ENCODE results near the gene LBHD2.
"Not testable (repeated sequence)": the region's sequence is repeated elsewhere in the genome, so short reads cannot be mapped to it uniquely, and the experiment has no call there.

The LBHD2 gene

DNA sequence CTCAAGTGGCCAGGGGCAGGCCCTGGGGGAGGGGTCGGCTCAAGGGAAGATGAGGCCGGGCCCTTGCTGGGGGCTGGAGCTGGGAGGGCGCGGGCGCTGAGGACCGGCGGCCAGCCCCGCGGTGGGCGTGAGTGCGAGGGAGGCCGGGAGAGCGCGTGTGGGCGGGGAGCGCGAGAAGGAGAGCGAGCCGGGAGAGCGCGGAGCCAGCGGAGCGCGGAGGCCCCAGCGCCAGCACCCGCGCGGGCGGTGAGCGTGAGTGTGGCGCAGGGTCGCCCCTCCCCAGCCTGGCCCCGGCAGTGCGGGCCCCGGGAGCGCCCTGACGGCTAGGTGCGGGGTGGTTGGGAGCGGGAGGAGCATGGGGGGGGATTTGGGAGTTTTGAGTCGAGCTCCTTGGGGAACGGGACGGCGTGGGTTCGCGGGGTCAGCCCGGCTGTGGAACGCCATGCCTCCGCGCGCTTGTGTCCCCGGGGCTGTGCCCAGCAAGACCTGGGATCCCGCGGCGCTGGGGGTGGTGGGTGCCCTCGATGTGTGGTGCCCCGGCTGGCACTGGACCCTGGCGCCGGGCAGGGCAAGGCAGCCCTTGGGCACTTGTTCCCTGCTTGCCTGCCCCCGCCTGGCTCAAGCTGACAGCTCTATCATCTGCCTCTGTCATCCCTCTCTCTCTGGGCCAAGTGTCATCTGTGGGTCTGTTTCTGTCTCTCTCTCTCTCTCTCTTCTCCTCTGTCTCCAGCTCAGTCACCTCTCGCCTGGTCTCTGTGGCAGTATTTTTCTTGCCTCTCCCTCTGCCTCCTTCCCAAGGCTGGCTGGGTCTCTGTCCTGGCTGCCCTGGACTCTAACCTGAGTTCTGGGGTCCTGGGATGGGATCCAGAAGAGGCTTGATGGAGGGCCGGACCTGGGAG is at the start of gene LBHD2:
LBHD2 (plus strand) TSS at position 190 of the 899 bp plus-strand sequence. CDS start 1,803 bp downstream, outside the sequence.
- DNase-seq (ENCODE audit: low read depth, low spot score) = no peak
- no peak within 1 kb of the TSS for H3K27ac ChIP-seq

DNA sequence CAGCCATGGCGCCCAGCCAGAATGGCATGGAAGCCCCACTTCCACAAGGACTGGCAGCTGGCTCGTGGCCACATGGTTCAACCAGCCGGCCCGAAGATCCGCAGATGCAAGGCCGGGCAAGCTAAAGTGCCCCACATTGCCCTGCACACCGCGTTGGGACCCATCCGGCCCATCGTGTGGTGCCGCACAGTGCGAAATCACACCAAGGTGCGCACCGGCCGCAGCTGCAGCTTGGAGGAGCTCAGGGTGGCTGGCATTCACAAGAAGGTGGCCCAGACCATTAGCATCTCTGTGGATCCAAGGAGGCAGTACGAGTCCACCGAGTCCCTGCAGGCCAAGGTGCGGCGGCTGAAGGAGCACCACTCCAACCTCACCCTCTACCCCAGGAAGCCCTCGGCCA is 42.5 kb upstream of the LBHD2 start:
- no peak overlapping the region for H3K27ac ChIP-seq
- DNase-seq (ENCODE audit: low read depth, low spot score) = no peak

DNA sequence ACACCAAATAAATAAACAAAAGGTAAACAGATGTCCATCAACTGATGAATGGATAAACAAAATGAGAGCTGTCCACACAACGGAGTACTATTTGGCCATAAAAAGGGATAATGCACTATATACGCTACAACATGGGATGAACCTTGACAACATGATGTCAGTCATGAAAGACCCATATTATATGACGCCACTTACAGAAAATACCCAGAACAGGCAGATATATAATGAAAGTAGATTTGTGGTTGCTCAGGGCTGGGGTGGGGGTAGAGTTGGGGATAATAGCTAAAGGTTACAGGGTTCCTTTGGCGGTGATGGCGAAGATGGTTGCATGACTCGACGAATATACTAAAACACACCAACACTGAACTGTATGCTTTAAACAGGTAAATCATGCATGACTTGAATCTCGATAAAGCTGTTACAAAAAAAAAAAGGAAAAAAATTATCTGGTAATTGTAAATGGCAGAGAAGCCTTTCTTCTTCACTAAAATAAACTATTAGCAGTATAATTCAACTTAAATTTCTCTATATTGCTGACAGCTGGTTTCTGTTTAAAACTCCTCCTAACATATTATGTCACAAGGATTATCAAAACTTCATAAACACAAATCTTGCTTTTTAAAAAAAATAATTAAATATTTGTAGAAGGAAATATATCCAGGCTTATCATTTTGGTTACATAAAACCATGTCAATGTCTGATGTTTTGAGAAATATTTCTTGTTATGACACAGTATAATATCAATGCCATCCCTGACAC is 40.6 kb upstream of the LBHD2 start:
- DNase-seq (ENCODE audit: low read depth, low spot score) = no peak
- no peak overlapping the region for H3K27ac ChIP-seq

DNA sequence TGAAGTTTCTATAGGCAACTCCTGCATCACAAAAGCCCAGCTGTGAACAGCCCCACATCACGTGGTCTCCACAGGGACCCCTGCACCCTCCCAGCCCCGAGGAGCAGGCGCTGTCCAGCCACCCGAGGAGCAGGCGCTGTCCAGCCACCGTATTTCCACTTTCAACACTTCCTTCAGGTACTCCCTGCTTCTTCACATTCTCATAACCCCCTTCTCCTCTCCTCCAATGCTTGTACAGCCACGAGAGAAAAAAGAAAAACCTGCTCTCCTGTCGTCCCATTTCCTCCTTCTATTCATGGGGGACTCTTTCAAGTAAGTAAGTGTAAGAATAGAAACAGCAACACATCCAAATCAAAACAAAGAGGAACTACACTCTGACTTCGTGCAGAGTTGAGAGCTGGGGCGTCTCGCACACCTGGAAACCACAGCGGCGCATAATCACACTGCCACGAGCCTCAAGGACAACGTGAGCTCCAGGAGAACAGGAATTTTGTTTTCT is 38.6 kb upstream of the LBHD2 start:
- no peak overlapping the region for H3K27ac ChIP-seq
- DNase-seq (ENCODE audit: low read depth, low spot score) = no peak

DNA sequence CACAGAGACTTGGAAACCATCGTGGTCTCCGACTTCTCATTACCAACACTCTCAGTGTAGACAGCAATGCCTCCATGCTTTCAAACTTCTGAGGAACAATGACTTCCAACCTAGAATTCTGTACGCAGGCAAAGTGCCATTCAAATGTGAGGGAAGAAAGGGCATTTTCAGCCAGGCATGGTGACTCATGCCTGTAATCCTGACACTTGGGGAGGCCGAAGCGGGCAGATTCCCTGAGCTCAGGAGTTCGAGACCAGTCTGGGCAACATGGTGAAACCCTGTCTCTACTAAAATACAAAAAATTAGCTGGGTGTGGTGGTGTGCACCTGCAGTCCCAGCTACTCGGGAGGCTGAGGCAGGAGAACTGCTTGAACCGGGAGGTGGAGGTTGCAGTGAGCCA is 36.6 kb upstream of the LBHD2 start:
- DNase-seq (ENCODE audit: low read depth, low spot score); H3K27ac ChIP-seq: not testable (repeated sequence)

DNA sequence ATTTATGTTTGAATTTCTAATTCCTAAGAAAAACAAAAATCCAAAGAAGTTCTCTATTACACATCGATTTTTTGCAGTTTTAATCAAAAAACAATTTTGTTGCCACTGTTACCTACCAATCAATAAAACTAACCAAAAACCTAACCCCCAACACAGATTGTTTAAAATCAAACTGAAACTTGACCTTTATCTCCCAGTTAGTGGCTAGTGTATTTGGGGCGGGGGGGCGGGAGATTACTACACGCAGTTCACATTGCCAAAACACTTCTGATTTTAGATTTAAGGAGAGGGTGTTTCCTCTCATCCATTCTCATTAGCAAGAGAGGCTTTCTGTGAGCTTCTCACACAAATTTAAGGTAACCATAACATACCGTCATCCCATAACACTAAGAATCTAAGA is 33.1 kb upstream of the LBHD2 start:
- no peak for DNase-seq (ENCODE audit: low read depth, low spot score)
- no peak overlapping the region for H3K27ac ChIP-seq

DNA sequence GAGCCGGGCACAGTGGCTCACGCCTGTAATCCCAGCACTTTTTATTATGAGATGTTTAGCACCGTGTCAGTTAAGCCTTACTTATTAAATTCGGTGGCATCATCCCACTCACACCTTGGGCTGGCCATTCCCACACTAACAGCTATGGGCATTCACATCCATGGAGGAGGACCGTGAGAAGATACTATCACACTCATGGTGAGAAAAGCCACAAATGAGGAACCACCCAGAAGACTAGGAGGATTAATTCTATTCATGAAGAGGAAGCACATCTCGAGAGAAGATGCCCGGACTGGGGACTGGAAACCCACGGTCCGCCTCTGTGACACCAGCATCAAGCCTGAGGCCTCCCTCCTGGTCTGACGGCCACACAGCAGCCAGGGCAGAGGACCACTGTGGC is 31.6 kb upstream of the LBHD2 start:
- DNase-seq (ENCODE audit: low read depth, low spot score) = no peak

DNA sequence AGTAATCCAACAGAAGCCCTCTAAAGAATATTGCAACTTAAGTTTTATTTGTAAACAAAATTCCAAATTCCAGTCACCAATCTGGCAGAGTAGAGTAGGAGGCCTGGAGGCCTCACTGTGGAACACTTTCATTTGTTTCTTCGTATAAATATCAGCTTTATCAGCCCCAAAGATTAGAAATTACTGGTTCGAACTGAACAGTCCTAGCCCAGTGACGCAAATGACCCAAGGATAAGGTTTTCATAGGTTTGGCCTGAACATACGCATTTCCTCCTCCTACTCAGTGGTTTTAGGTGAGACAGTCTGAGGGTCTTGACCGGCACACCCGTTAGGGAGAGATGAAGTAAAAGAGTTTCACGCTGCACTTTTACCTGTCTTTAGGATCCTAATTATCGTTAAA is 28.3 kb upstream of the LBHD2 start:
- H3K27ac ChIP-seq = peak overlapping the region; percentile 88
- no peak for DNase-seq (ENCODE audit: low read depth, low spot score)

More for the DNA sequence above, 31.6 kb upstream of the LBHD2 start:
- H3K27ac ChIP-seq = no peak overlapping the region

DNA sequence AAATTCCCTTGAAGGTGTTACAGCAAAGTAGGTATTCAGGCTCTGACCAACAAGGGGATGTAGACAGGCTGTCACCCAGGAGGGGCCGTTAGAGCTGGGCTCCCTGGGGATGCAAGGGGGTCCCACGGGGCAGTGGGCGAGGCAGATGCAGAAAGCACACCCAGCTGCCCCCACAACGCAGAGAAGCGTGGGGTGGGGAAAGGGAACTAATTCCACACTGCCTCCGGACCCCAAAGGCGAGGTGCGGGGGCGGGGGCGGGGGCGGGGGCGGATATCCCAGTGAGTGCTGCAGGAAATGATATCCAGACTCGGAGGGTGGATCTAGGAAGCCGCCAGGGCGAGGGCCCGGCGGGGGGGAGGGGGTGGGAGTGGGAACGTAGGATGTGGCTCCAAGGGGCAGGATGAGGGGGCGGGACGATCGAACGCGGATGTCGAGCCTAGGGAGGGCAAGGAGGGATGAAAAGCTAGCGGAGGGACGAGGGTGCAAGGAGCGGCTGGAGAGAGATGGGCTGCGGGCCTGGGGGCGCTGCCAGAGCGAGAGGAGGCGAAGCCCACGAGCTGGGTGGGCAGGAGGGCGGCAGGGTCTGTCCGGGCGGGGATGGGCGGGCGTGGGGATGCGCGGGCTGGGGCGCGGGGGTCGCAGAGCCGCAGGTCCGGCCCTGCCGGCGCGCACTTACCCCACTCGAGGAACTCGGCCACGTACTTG is 27.5 kb upstream of the LBHD2 start:
- peak overlapping the region; percentile 88 for H3K27ac ChIP-seq
- DNase-seq (ENCODE audit: low read depth, low spot score) = no peak

DNA sequence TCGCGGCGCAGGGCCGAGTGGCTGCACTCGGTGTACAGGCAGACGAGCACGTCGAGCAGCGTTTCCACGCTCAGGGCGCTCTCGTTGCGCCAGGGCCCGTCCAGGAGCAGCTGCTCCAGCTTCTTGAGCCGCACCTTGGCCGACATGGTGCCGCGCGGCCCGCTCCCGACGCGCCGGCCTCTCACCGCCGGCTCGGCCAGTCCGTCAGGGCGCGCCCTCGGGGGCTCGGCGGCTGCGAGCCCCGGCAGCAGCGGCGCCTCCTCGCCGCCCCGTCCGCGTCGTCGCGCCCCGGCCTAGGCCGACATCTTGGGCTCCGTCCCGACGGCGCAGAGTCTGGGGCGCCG is 27.0 kb upstream of the LBHD2 start:
- peak overlapping the region; percentile 88 for H3K27ac ChIP-seq

DNA sequence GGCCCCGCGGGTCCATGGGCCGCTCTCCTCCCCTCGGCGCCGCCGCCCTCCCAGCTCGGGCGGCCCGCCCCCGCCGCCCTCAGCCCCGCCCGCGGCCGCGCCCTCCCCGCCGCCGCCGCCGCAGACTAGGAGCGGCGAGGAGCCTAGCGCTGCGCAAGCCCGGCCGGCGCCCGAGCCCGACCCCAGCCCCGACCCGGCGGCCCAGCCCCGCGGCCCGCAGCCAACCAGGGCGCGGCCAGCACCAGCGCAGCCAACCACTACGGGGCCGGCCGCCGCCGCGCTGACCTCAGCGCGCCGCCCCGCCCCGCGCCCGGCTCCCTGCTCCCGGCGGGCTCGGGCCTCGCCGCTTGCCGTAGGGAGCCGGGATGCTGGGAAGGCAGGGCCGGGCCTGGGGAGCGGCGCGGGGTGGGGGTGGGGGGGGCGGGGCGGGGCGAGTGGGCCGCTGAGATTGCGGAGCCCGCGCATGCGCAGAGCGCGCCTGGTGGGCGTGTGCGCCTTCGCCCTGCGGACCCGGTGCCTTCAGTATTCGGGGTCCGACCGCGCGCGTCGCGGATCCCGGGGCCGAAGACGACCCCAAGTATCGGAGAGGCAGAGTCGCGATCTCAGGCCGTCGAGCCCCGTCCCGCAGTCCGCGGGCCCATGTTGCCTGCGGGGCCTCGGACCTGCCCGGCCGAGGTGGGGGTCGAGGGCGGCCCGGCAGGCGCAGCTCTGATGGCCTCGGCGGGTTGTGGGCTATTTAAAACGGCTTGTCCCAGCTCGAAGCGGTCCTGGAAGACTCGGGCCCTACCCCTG is 26.4 kb upstream of the LBHD2 start, which contains the start of gene CDC42BPB:
CDC42BPB (minus strand) TSS at position 178 of the 792 bp plus-strand sequence. CDS start 376 bp downstream, outside the sequence.
- DNase-seq (ENCODE audit: low read depth, low spot score) = peak; percentile 55
- H3K27ac ChIP-seq = peak within 1 kb of the TSS; percentile 88

More for the DNA sequence above, 27.0 kb upstream of the LBHD2 start:
- DNase-seq (ENCODE audit: low read depth, low spot score) = no peak

DNA sequence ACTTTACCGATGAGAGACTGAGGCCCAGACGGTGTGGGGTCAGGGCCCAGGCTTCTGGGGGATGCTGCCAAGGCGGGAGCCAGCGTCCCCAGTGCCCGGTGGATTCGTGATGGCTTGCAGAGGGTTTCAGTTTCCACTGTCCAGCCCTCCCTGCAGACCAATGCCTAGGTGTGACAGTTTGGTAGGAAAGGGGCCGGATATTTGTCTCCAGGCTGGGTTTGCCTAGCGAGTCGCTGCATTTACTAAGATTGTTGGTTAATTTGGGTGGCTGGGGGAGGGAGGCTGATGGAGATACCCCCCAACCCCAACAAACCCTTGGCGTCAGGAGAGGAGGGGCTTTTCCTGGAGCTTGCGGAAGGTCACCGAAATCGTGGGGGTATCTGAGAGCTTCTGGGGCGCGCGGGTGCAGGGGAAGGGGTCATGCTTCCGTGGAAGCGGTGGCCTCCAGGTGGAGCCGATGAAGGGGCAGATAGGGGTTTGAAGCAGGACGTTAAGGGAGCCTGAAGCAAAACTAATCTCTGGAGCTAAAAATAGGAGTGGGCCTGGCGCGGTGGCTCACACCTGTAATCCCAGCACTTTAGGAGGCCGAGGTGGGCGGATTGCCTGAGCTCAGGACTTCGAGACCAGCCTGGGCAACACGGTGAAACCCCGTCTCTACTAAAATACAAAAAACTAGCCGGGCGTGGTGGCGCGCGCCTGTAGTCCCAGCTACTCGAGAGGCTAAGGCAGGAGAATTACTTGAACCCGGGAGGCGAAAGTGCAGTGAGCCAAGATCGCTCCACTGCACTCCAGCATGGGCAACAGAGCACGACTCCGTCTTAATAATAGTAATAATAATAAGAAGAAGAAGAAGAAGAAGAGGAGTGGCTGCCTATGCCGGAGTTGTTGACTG is 25.6 kb upstream of the LBHD2 start:
- no peak for DNase-seq (ENCODE audit: low read depth, low spot score)
- H3K27ac ChIP-seq = peak overlapping the region; percentile 88

DNA sequence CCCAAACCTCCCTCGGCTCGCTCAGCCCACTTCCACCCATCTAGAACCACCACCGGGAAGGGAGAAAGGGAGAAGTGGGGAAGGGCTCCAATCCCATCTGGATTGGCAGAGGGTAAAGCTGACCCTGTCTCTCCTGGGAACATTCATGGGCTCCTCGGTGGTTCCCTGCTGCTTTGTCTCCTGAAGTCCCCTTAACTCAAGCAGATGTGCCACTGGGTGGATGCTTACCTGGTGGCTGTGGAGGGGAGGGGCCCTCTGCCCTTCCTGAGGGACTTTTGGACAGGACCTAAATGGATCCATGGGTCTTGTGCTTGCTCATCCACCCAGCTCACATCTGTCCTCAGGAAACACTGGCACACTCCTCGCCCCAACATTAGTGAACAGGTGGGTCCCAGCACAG is 24.5 kb upstream of the LBHD2 start:
- no peak overlapping the region for H3K27ac ChIP-seq
- no peak for DNase-seq (ENCODE audit: low read depth, low spot score)

DNA sequence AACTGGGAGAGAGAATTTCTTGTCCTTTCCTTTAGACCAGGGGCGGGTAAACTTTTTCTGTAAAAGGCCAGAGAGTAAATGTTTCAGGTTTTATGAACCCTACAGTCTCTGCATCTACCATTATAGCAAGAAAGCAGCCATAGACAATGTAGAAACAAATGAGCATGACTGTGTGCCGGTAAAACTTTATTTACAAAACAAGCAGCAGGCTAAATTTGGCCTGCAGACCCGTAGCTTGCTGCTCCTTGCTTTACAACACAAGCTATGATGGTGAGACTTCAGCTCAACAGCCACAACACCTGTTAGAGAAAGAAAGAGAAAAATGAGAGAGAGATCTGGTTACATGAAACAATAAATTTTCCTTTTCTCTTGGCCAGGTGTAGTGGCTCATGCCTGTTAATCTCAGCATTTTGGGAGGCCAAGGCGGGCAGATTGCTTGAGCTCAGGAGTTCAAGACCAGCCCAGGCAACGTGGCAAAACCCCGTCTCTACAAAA is 22.5 kb upstream of the LBHD2 start:
- H3K27ac ChIP-seq = no peak overlapping the region
- DNase-seq (ENCODE audit: low read depth, low spot score) = no peak

DNA sequence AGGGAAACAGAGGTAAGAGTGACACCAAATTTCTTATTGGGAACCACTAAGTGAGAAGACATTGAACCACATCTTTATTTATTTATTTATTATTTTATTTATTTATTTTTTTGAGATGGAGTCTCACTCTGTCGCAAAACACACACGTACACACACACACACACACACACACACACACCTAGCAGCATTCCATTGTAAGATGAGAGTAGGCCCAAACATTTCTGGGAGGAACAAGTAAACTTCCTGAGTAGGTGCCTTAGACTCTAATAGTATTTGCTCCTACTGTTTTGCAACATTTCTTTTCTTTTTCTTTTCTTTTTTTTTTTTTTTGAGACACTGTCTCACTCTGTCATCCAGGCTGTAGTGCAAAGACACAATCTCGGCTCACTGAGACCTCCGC is 19.6 kb upstream of the LBHD2 start:
- DNase-seq (ENCODE audit: low read depth, low spot score) = no peak
- peak overlapping the region; percentile 93 for H3K27ac ChIP-seq

DNA sequence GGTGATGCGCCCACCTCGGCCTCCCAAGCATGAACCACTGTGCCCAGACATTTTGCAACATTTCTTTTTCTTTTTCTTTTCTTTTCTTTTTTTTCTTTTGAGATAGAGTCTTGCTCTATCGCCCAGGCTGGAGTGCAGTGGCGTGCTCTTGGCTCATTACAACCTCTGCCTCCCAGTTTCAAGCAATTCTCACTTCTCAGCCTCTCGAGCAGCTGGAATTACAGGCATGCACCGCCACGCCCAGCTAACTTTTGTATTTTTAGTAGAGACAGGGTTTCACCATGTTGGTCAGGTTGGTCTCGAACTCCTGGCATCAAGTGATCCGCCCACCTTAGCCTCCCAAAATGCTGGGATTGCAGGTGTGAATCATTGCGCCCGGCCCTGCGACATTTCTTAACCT is 19.0 kb upstream of the LBHD2 start:
- H3K27ac ChIP-seq = peak overlapping the region; percentile 93
- no peak for DNase-seq (ENCODE audit: low read depth, low spot score)

DNA sequence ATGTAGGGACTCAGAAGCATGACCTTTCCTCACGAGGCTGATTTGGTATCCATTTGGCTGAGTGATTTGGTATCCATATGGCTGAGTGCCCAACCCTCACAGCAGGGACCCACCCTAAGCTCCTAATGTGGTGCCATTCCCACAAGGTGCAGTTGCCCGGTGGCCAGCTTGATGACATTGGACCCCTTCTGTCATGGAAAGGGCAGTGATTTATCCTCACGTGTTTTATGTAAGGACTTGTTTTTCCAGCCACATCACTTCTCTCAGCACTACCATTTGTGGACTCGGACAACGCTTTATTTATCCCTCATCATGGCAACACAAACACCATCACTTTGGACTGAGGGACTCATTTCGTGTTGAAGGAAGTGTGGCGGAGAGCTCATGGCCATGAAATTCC is 18.1 kb upstream of the LBHD2 start:
- H3K27ac ChIP-seq = peak overlapping the region; percentile 93
- no peak for DNase-seq (ENCODE audit: low read depth, low spot score)

DNA sequence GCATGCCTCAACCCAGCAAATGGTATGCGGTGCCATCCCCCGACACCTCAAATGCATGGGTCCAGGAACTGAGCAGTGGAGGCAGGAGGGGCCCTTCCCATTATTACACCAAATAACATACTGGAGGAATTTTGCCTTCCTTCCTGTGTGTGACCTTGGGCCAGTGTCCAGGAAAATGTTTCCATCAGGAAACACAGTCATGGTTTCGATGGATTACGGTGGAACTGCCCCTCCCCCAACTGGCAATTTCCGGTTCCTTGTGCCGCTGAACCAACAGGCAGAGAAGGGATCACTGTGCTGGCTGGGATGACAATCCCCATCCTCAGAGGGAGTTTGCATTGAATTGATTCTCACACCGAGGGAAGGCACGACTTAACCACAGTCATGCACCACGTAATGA is 17.6 kb upstream of the LBHD2 start:
- peak overlapping the region; percentile 93 for H3K27ac ChIP-seq

More for the DNA sequence above, 17.6 kb upstream of the LBHD2 start:
- DNase-seq (ENCODE audit: low read depth, low spot score) = no peak

All from epithelial cell of prostate (primary cell).